Testis (tissue), 2 donors: ENCODE results near the gene WWP2.

Experiments
- POLR2A ChIP-seq: fragments of 450-650 bp; IDR thresholded peaks from one replicate; pipeline ENCODE4 v1.6.1; 2017; ENCODE audit warnings: antibody characterized with exemption, mild to moderate bottlenecking, moderate library complexity
- TF ChIP-seq, protein P1 (sequence below), 3 experiments: fragments of 450-650 bp in 2 of 3; fragments of 200-600 bp in 1 of 3; sonication (generic) in 1 of 3; IDR thresholded peaks; one replicate each; pipeline ENCODE4 v1.5.1; 2016 to 2019; ENCODE audit warnings: antibody characterized with exemption in 3 of 3, mild to moderate bottlenecking in 2 of 3, moderate library complexity in 1 of 3

DNA sequence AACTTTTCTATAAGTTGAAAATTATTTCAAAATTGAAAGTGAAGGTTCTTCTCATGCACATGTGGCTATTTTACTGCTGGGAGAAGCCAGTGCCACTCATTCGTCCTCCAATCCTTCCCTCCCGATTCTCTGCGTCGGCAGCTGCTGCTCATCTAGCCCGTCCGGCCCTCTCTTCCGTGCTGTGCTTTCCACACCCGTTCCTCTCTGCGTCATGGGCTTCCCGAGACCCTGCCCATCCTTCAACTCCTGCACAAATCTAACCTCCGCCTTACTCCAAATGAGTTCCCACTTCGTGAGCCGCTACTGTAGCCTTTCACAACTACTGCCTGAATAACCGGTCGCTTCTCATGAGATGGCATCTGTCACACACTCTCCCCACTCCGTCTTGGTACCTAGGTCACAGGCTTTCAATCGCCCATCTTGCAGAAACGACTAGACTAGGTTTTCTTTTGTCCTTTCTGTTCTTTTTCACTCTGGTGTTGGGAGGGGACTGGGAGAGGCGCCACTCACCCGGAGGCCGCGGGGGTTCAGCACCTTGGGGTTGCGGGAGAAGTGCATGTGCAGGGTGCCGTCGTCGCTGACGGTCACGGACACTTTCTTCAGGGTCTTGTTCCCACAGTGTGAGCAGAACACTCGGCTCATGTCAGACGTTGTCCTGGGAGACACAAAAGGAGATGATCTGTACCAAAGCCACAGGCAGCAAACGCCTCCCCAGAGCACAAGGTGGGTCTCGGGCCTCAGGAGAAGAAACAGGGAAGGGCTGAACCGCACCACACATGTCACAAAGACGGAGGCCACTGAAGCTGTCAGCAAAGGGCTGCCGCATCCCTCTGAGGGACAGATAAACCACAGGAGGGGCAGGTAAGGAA, 17.5 kb upstream of the WWP2 start:
- TF ChIP-seq, protein P1, sequence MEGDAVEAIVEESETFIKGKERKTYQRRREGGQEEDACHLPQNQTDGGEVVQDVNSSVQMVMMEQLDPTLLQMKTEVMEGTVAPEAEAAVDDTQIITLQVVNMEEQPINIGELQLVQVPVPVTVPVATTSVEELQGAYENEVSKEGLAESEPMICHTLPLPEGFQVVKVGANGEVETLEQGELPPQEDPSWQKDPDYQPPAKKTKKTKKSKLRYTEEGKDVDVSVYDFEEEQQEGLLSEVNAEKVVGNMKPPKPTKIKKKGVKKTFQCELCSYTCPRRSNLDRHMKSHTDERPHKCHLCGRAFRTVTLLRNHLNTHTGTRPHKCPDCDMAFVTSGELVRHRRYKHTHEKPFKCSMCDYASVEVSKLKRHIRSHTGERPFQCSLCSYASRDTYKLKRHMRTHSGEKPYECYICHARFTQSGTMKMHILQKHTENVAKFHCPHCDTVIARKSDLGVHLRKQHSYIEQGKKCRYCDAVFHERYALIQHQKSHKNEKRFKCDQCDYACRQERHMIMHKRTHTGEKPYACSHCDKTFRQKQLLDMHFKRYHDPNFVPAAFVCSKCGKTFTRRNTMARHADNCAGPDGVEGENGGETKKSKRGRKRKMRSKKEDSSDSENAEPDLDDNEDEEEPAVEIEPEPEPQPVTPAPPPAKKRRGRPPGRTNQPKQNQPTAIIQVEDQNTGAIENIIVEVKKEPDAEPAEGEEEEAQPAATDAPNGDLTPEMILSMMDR (IDR thresholded peaks at IDR 0.05): no peak
- no peak for TF ChIP-seq POLR2A
